ENCODE measurements around the gene FGF2. TPM values are rescaled to one million over a fixed set of nuclear protein-coding genes. Genes with fewer than 3 reads are reported as not detected.
A peak's percentile ranks its signal among the peaks of the same experiment; 100 is the strongest.
"Not testable (repeated sequence)": the region's sequence is repeated elsewhere in the genome, so short reads cannot be mapped to it uniquely, and the experiment has no call there.

FGF2 gene
- total RNA-seq, 1 donor from 2014 or later: 11.1 TPM

DNA sequence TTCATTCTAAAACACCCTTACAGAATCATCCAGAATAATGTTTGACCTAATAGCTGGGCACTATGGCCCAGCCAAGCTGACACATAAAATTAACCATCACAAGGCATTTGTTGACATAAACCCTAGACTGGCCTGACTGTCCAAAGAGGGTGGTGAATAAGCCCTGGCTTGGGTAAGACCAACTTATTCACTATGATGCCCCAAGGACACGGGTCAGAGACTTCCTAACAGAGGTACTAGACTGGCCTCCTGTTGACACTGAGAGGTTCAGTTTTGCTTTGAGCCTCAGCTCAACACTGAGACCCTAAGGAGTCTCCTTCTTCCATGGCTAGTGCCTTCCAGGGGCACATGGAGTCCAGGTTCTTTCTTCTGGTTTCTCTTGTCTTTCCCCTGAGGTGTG, 21.3 kb downstream of the FGF2 start:
- DNase-seq: no peak

DNA sequence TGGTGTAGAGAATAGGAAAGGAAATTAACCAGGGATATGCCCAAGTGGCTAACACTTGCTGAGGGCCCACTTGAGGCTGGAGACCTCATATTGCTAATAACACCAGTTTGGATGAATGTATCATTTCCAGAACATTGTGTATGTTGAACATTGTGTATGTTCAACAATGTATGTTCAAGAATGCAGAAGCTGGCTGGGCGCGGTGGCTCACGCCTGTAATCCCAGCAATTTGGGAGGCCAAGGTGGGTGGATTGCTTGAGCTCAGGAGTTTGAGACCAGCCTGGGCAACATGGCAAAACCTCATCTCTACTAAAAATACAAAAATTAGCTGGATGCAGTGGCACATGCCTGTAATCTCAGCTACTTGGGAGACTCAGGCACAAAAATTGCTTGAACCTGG, 23.2 kb downstream of the FGF2 start:
- not testable (repeated sequence) for DNase-seq

DNA sequence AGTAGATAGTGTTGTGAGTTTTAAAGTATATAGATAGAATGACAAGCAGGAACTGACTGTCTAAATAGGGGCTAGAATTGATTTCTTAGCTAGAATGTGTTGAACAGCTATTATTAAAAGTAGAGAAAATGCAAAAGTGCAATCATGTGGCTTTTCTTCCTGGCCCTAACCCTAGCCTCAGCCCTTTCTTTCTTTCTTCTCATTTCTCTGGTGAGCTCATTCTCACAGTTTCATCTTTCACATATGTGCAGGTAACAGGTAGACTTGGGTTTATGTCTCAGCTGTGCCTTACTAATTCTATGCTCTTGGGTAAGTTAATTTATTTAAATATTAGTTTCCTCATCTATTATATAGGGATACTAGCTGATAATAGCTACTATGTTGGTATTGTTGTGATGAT, 24.9 kb downstream of the FGF2 start:
- DNase-seq: no peak

DNA sequence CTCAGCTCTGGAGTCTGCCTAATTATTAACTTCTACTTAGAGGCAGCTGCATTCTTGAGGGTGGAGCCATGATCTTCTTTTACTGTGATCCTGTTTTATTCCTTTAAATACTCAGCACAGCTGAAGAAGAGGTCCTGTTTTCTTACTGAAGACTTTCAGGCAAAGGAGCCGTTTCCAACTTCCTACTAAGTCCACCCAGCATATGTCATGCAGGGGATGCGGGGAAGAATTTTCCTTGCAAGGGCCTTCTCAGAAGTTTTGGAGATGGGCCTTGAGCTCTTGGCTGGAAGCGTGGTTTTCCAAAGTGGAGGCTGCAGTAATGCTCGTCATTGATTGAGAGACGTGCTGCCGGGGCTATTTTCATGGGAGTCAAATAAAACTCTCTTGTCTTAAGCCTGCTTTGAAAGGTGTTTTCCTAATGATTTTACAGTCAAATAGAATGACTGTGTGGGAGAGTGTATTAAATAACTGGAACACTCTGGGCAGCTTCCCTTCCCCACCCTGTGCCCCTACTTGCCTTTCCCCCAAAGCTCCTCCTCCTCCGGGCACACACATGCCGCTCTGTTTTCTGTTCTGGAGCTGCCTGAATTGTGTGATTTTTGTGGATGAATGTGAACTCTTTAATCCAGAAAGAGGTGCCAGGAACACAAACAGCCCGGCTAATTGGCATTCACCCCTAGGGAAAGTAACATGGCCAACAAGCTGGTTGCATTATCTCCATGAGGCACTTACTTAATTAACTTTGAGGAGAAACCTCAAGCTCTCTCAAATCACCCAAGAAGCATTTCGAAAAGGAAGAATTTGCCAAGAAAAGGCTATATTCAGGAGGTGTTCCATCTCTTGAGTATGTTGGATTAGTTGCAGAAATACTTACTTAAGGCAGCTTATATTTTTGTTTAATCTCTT, 28.1 kb downstream of the FGF2 start:
- DNase-seq: peak; percentile 71

DNA sequence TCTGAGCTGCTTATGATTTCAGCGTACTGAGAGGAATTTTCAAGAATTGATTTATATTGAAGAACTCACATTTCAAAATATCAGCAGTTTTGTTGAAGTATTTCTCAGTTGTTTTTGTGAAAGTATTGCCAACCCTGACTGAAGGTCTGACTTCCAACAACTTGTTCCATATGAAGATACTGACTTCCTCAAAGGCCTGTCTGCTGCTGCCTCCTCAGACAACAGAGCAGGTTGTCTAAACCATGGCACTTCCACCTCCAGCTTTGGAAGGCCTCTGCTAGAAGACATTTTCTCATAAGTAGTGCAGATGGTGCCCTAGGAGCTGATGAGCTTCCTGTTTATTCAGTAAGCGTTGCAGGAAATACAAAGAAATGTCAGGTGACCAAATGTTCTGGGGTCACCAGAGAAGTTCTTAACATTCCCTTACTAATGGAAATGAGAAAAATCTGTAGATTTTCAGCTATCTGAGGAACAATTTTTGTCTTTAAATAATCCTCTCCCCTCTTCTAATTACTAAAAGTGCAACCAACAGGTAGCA, 28.8 kb downstream of the FGF2 start:
- no peak for DNase-seq

DNA sequence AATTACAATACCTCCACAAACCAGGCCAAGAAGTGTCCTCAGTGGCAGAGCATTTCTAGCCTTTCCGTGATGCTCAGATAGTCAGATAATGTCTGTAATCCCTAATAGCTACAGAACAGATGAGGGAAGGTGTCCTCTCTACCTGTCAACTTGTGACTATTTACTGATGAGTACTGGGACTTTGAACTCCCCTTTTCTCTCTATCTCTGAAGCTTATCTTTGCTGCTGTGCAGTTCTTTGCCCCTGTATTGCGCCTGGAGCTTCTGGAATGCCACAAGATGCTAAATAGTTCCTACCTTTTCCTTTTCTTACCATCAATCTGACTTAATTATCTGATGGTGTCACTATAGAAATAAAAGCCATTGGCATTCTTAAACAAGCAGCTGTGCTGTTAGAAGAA, 30.5 kb downstream of the FGF2 start:
- DNase-seq: no peak

DNA sequence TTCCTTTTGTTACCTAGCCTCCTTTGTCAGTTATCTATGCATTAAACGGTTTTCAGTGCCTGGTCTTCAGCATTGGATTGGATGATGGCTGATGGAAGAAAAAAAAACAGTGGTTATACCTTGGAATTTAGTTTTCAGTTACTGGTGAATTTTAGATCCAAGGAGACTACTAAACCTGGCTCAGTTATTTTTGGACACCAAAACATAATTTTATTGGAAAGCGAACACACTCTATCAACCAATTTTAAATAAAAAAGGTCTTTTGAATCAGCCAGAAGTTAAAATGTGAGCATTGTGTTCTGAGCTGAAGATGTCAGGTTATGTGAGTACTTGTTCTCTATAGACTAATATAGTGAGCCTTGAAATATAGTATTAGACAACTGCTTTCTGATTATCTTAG, 32.1 kb downstream of the FGF2 start:
- no peak for DNase-seq

DNA sequence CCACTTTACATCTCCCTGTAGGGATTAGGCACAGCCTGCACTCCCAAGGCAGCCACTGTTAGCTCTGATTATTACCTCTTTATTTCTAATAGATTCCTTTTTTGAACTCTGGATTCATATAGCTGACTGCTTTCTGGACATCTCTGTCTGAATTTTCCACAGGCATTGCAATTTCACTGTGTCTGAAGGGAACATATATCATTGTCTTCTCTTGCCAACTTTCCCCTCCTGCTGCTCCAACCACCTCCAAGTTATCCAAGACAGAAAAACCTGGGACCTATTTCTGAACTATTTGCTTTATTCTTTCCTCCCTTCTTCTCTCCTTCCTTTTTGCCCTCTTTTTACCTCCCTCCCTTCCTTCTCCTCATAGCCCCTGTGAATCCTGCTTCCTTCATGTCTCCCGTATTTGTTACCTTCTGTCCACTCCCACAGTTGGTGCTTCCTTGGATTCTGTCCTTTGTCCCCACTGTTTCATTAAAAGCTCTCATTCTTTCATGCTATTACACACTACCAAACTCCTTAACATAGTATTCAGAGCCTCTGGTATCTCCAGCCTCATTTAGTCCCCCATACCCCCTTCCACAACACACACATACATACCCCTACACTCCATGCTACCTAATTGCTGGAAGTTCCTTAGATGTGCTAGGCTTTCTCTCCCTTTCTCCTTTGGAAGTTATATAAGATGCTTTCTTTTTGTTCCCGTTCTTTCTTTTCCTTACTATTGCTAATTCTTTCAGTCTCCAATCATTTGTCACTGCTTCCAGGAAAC, 34.7 kb downstream of the FGF2 start:
- DNase-seq: no peak

DNA sequence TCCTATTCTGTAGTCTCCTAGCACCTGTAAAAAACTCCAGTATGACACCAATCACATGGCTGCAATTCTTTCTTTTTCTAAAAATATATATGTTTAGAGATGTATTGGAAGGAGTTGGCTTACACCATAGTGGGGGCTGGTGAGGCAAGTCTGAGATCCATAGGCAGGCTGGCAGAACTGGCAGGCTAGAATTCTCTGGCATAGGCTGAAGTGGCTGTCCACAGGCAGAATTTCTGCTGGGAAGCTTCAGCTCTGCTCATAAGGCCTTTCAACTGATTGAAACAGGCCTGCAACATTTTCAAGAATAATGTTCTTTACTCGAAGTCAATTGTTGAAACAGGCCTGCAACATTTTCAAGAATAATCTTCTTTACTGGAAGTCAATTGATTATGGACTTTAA, 37.0 kb downstream of the FGF2 start:
- DNase-seq: no peak

DNA sequence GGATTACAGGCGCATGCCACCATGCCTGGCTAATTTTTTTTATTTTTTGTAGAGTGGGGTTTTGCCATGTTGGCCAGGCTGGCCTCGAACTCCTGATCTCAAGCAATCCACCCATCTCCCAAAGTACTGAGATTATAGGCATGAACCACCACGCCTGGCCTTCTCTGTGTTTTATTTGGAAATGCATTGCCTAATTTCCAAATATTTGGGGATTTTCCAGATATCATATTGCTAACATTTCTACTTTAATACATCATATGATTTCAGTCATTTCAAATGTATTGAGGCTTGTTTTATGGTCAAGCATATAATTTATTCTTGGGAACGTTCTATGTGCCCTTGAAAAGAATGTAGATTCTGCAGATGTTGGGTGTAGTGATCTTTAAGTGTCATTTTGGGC, 38.8 kb downstream of the FGF2 start:
- no peak for DNase-seq

DNA sequence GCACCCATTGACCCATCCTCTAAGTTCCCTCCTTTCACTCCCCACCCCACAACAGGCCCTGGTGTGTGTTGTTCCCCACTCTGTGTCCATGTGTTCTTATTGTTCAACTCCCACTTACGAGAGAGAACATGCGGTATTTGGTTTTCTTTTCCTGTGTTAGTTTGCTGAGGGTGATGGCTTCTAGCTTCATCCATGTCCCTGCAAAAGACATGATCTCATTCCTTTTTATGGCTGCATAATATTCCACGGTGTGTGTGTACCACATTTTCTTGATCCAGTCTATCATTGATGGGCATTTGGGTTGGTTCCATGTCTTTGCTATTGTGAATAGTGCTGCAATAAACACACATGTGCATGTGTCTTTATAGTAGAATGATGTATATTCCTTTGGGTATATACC, 41.6 kb downstream of the FGF2 start:
- not testable (repeated sequence) for DNase-seq

DNA sequence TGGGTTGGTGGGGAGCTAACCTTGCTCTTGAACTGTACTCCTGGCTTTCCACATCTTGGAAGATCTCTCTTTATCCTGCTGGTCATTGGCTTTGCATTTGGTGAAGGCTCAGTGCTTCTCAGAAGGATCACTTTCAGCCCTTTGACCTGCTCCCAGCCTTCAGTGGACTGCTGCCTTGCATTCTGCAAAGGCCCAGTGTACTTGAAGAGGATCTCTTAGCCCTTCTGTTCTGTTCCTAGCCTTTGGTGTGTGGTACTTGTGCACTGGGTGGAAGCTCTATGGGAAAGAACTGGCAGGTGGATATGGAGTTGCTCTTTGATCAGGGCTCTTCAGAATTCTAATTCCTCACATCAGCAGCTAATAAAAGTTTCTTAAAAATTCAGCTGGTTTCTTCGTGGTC, 46.5 kb downstream of the FGF2 start:
- no peak for DNase-seq

DNA sequence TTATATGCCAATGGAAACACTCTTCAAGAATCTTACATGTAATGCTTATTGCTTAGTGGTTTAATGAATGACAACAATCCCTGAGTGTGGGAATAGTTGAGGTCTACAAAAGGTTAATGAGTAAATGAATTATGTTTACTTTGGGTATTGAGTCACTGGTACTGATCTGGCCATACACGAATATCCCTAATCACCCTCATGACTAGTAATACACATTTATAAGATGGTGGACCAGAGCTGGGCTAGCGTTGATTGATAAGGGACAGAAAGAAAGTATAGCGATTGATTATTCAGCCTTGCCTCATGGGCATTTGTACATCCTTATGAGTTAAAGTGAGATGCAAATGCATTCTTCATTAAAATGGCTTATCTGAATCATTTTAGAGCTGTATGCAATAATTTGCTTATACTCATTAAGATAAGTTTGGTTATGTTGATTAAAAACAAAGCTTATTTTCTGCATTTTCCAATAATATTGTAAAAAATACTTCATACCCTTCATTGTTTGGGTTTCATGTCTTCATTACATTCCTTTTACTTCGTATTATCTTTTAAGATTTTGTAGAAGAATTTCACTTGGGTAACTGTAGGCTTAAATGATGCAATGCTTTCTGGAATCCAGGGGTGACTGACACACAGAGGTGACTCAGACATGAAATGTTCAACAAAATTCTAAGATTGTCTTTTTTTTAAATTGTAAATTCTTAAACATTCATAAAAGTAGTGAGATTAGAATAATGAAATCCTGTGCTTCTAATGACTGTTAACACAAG, 47.4 kb downstream of the FGF2 start:
- DNase-seq: no peak

DNA sequence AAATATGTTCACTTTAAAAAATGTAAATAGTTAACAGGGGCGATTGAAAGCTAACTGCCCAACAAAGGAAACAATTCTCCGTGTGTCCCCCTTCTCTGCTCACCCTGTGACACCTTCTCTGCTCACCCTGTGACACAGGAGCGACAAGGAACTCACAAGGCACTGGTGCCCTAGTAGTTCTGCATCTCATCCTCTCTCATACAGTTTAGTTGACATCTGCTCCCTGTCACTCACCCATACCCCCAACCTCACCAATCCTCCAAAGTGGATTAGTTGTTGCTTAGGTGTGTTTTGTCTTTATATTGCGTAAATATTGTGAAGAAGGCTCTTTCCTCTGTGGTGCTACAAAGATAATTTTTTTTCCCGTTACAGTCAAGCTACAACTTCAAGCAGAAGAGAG, 49.3 kb downstream of the FGF2 start:
- no peak for DNase-seq

DNA sequence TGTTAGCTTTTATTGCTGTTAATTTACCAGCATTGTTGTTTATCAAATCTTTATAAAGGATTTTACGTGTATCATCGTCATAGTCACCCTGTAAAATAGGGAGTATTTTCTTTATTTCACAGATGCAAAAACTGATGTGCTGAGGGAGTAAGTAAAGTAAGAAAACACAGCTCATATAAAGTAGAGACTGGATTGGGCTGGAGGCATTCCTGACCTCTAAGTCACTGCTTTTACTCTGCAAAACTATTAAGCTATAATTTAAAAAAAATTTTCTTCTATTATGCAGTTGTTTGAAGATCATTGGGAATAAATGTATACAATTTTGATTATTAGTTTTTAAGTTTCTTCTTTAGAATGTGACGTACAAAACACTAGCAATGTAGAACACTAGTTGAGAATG, 49.8 kb downstream of the FGF2 start:
- no peak for DNase-seq

DNA sequence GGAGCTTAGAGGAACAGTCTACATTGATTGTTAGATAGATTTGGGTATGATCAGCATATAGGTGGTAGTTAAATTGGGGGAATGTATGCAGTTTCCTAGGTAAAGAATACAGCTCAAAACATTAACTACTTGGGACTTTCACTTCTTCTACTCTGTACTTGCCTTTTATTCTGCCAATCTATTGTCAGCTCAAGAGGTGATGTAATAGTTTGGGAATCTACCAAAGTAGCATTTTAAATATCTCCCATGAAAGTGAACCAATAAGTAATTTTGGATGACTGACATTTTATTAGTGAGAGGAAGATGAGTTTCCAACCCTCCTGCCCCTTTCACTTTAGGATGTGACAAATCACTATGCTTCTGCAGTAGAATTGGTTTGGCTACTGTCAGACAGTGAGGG, 52.4 kb downstream of the FGF2 start:
- DNase-seq: no peak

DNA sequence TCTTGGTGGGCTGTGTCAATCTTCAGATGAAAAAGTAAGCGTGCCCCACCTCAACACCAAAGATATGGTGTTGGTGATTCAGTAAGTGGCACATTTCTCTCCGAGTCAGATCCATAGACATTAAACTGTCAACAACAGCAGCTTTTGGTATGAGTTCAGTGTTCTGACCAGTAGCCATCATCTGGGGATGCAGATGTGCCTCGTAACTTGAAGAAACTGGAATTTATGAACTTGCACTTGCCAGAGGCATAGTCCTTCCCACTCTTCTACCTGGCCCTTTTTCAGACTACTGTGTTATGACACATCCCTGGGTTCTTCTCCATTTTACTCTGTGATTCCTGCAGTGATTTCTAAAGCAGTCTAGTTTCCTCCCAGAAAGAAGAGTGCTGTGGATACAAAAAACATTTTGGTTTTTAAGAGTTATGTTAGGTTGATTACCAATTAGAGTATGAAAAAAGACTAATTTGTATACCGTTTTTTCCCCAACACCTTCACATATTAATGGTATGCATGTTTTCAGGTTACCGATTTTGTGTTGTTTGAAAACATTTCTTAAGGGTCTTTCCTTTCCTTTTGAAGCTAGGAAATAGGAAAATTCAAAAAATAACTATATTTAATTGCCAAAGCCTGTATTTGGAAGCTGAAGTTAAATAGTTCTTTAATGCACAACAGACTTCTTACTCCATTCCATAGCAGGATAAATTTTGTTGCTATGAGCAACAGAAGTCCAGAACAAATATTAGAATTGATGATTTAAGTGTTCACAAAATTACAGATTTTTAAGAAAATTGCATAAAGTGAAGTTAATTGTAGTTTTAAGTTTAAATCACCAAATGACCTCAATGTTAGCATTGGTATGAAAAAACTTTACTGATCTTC, 56.5 kb downstream of the FGF2 start:
- peak; percentile 18 for DNase-seq

DNA sequence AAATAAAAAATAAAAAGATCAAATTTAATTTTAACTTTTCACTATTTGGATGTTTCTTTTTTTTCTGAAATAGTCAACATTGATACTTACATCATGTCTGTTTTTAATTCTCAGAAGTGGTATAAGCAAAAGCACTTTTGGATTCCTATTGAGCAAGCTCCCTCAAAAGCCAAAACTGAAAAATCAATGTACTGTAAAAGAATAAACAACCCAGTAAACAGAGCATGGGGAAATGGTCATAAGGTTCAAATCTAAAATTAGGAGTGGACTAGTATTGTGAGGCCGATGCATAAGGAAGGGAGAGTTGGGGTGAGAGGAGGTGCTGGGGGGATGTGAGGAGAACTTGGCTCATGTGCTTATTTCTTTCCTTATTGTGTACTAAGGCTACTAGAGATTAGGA, 57.9 kb downstream of the FGF2 start:
- peak; percentile 36 for DNase-seq

DNA sequence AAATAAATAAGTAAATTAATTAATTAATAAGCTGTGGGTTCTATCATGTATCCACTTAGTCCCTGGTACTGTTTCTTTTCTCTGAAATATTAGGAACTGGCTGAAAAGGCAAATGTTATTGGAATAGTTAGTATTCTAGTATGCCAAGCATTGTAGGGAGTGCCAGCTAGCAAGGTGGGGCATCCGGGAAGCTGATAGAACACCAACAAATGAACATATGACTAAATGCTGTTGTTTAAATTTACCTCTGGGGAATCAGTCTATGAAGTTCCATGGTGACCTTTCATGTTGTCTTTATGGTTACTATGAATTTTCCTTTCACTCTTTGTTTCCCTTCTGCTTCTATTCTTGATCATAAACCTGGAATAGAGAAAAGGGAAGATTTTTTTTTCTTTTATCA, 63.1 kb downstream of the FGF2 start:
- DNase-seq: no peak

DNA sequence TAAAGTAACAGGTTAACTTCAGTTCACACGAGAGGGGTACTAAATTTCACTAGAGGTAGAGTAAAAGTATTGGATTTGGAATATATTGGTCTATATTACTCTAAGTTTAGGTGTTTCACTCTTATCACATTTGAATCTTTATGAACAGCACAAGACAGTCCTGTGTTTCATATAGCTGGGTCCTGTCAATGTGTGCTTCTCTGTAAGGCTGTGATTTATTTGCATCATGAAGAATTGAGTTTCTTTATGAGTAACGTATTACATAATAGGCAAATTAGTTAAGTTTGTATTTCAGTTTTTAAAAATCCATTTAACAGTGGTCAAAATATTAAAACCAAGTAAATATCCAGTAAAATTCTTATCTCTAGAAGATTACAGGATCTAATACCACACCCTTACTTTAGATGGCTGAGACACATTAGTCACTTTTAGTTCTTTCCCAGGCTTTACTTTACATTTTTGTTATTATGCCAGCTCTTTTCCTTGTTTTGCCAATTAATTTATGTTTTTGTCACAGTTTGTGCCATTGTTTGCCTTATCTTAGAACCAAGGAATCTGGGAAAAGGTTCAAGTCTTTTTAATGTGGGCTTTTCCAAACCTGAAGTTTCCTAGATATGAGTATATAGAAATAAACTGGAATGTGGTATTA, 63.6 kb downstream of the FGF2 start:
- no peak for DNase-seq

DNA sequence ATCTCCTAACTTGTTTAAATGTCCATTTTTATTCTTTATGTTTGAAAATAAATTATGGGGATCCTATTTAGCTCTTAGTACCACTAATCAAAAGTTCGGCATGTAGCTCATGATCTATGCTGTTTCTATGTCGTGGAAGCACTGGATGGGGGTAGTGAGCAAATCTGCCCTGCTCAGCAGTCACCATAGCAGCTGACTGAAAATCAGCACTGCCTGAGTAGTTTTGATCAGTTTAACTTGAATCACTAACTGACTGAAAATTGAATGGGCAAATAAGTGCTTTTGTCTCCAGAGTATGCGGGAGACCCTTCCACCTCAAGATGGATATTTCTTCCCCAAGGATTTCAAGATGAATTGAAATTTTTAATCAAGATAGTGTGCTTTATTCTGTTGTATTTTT, 68.2 kb downstream of the FGF2 start:
- DNase-seq: no peak

Data from skin of body (tissue), 2 donors.